NCI-H748 (cell line): ENCODE measurements around the gene PTRHD1.
"Not testable (repeated sequence)": the region's sequence is repeated elsewhere in the genome, so short reads cannot be mapped to it uniquely, and the experiment has no call there.

ENCODE experiments used
- DNase-seq: peaks from one replicate; lab custom pipeline; 2025; ENCODE audit not compliant: unreplicated experiment; lab: John Stamatoyannopoulos, UW

The PTRHD1 gene

DNA sequence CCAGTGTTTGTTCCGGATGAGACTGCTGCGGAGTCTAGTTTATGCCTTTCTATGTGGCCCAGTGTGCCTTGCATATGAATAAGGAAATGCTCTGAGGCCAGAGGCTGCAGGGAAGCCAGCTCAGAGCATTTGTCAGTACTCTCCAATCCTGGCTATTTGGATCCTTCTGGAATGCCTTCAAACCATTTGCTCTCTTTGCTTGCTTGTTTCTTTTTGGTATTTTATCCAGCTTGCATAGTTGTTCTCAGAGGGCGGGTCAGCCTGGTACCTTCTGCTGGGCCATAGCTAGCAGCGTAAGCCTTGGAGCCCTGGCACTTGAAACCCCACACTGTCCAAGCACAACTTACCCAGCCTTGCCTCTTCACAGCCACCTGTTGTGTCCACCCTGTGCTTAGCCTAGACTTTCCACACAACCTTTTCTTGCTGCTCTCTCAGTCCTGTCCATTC, 20.5 kb upstream of the PTRHD1 start:
- DNase-seq = no peak

DNA sequence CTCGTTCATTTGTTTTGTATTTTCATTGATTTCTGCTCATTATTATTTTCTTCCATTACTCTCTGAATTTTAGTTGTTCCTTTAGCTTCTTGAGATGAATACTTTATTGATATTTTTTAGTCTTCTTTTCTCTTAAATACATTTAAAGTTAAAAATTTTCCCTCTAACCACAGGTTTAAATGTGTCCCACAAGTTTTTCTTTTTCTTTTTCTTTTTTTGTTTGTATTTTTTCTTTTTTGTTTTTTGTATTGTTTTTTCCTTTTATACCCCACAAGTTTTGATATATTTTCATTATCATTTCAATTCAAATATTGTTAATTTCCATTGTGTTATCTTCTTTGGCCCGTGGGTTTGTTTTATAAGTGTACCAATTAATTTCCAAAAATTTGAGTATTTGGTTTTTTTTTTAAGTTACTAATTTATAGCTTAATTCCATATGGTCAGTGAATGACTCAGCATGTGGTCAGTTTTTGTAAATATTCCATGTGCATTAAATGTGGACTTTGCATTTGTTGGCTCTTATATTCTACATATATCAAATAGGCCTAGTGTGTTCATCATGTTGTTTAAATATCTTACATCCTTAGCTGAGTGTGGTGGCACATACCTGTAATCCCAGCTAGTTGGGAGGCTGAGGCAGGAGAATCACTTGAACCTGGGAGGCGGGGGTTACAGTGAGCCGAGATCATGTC, 16.3 kb upstream of the PTRHD1 start:
- no peak for DNase-seq

DNA sequence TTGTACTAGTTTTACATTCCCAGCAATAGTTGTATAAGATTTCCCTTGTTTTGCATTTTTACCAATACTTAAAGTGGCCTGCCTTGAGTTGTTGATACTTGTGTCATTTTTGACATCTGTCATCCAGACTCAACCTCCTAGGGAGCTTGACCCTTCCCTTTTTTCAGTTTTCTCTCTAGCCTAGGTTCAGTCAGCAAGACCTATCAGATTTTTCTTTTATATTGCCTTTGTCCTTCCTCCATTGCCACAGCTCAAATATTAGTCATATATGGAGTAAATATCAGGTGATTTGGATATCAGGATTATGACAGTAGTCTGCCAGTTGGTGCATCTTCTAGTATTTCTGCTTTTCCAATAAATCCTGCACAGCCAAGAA, 13.5 kb upstream of the PTRHD1 start:
- no peak for DNase-seq

DNA sequence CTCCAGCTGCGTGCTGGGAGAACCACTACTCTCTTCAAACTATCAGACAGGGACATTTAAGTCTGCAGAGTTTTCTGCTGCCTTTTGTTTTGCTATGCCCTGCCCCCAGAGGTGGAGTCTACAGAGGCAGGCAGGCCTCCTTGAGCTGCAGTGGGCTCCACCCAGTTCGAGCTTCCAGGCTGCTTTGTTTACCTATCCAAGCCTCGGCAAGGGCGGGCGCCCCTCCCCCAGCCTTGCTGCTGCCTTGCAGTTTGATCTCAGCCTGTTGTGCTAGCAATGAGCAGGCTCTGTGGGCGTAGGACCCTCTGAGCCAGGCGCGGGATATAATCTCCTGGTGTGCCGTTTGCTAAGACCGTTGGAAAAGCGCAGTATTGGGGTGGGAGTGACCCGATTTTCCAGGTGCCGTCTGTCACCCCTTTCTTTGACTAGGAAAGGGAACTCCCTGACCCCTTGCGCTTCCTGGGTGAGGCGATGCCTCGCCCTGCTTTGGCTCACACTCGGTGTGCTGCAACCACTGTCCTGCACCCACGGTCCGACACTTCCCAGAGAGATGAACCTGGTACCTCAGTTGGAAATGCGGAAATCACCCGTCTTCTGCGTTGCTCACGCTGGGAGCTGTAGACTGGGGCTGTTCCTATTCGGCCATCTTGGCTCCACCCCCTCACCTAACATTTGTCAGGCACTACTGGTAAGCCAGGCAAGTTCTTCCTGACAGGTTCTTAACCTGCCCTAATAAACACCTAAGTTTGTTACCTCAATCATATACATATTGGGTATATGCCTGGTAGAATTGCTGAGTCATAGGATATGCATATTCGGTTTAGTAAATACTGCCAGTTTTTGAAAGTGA, 12.8 kb upstream of the PTRHD1 start:
- not testable (repeated sequence) for DNase-seq

DNA sequence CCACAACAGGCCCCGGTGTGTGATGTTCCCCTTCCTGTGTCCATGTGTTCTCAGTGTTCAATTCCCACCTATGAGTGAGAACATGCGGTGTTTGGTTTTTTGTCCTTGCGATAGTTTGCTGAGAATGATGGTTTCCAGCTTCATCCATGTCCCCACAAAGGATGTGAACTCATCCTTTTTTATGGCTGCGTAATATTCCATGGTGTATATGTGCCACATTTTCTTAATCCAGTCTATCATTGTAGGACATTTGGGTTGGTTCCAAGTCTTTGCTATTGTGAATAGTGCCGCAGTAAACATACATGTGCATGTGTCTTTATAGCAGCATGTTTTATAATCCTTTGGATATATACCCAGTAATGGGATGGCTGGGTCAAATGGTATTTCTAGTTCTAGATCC, 7.3 kb upstream of the PTRHD1 start:
- not testable (repeated sequence) for DNase-seq

DNA sequence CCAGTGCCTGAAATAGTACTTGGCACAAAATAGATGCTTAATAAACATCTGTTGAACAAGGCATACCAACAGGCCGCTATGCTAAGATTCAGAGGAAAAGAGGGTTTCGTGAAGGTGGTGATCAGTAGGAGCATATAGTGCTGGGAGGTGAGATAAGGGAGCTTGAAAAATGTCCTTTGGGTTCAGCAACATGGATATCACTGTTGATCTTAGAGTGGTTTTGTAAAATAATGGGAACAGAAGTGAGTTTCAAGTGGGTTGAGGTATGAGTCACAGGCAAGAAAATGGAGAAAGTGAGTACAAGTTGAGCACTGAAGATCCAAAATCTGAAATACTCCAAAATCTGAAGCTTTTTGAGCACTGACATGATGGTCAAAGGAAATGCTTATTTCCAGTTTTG, 4.5 kb upstream of the PTRHD1 start:
- no peak for DNase-seq

DNA sequence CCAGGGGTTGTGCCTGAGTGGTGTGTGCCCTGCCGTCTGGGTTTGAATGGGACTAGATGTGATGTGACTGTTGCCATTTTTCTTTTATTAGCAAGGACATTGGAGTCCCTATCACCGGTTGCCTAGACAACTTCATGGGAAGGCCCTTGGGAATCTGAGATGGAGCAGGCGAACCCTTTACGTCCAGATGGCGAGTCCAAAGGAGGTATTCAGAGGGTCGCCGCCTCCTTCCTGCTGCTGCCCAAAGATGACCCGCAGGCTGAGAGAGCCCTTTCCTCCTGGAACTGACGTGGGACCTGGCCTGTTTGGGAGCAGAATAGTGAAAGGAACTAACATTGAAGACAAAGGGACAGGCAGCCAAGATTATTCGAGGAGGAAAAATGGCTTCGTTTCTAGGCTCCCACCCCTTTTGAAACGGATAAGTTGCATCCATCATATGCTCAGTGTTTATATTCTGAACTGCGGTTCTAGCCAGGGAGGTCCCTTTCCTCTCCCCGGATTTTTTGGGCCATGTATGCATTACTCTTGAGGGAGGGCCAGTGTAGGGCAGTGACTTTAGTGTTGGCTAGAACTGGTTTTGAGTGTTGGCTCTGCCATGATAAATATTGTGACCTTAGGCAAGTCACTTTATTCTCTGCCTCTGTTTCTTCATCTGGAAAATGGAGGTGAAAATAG, 707 bp upstream of the PTRHD1 start:
- peak; percentile 77 for DNase-seq

DNA sequence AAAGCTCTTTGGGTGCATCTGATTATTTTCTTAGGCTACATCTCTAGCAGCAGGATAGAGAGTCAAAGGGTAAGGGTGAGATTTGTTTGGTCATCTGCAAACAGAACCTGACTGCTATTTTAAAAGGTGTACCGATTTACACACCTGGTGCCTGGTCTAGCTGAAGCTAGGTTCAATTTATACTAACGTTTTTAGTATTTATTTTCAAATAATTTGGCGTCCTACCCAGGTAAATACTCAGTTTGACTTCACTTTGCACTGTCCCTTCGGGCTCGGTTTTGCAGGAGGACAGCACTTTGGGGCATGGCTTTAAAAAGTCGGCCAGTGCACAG, 683 bp downstream of the PTRHD1 start:
- DNase-seq = no peak

DNA sequence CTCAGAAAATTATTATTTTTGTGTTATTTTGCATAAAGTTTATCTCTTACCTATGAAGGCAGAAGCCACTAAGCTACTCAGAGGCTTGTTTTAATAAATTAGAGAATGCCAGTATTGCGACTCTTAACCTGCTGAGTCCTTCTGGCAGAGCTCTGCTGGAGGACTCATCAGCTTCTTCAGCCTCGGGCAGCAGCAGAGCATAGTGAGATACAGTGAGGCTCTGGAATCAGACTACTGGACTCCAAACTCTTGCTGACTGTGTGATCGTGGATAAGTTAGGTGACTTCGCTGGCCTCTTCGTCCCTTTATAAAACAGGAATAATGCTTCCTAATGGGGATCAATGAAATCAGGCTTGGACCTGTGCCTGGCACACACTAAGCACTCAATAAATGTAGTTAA, 1.7 kb downstream of the PTRHD1 start:
- no peak for DNase-seq

DNA sequence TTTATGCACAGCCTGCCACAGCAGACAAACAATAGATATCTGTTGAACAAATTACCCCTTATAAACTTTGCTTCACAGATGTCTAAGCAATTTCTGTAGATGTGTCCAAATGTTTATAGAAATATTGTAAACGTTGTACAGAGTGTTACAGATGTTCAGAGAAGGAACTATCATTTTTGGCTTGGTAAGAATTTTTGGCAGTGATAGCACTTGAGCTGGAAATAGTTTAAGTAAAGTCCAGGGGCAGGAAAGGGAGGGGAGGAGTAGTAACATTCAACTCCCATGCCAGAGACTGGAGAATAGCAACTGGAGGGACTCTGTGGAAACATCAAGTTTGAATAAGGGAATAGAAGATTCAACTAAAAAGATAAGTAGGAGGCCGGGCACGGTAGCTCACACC, 4.4 kb downstream of the PTRHD1 start:
- DNase-seq = no peak

DNA sequence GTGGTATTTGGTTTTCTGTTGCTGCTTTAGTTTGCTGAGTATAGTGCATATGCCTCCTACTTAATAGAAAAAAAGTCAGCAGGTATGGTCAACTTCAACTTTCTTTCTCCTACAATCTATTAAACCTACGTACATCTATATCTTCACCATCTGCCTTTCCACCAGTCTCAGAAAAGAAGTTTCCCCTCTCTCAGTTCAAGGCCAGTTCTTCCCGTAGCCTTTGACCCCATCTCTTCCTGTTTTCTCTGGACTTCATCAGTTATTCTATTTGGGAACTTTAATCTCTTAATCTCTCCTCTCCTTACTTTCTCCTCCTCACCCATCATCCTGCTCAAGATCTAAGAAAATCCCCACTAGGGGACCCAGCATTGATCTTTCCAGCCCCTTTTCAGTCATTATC, 5.7 kb downstream of the PTRHD1 start:
- no peak for DNase-seq

DNA sequence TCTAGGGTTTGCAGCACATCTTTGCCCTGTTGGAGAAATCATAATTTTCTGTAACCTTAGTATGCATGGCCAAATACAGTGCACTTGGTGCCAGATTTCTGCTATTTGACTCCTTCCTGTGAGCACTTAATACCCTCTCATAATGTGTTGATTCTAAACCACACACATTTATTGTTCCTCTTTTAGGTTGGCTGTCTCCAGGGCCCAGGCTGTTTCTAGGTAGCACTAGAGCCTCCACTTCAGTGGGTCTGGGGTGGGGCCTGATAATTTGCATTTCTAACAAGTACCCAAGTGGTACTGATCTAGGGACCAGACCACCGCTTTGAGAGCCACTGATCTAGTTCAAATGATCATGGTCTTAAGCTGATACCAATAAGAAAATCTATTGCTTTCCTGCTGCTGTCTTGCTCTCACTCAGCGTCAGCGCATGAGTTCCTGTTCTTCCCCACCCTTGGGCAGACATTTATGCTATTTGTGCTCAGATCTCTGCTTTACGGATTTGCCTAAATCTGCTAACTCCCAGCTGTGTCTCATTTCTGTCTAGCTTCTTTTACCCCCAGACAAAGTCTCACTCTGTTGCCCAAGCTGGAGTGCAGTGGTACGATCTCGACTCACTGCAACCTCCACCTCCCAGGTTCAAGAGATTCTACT, 7.4 kb downstream of the PTRHD1 start:
- DNase-seq = peak; percentile 34

DNA sequence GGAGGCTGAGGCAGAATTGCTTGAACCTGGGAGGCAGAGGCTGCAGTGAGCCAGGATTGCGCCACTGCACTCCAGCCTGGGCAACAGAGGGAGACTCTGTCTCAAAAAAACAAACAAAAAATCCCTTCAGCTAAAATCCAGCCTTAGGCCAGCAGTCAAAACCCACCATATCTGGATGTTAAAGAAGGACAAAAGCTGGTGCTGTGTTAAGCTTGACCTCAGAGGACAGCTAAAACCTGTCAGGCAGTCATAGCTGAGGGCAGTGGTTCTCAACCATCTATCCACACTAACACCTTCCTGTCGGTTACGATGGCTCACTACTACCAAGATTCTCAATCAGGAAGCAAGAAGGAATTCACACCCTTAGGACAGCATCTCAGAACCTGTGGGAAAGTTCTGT, 9.6 kb downstream of the PTRHD1 start:
- no peak for DNase-seq

DNA sequence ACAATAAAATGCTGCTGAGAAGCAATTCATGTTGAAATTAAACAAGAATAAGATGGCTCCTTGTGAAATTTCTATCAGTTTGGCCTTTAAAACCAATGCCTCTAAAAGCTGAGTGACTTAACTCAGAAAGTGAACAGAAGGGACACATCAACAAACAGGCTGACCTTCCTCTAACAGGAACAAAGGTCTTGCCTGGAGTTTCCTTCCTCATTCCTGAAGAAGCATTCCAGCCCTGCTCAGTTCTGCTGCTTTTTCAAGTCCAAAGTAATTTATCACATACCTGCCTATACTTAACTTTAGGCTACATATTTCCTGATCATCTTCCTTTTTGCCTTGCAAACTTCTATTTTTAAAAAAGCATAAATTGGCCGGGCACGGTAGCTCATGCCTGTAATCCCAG, 14.1 kb downstream of the PTRHD1 start:
- no peak for DNase-seq

DNA sequence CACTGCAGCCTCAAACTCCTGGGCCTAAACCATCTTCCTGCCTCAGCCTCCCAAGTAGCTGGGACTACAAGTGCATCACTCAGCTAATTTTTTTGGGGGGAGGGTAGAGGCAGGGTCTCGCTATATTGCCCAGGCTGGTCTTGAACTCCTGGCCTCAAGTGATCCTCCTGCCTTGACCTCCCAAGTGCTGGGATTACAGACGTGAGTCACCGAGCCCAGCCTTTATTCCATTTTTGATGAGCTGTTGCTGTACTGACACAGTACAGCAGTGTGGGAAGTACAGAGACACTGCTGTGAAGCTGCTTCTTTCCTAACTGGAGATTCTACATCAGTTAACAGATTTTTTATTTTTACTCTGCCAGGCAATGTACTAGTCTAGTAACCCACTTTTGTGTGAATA, 18.8 kb downstream of the PTRHD1 start:
- DNase-seq = no peak

DNA sequence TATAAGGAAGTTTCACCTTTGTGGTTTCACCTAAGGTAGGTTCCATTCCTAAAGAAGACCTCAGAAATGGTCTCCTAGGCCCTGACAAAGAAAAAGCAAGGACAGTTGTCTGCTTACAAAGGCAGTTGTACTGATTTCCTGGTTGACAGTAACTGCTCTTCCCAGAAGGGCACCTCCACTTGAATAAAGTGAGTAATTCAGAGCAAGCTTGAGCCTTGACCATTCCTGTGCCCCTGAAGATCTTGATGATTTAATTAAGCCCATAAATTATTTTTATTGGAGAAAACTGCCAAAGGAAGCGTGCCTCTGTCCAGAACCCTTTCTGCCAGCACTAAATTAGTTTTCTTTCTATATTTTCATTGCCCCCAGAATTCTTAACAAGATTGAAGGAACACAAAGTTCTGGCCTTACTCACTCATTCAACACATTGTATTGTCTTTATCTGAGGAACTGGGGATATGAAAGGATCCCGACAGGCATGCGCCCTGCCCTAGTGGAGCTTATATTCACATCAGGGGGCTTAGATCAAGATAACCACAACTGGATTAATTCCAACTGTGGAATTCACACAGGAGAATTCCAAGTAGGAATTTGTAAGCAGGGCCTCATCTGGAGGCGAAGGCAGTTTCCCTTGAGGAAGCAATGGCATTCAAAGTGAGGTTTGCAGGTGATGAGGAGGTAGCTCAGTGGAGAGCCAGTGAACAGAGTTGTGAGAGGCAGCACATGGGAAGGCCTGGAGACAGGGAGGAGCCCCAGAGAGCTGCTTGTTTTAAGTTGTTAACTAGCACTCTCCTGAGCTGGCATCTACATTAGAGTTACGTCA, 21.2 kb downstream of the PTRHD1 start:
- no peak for DNase-seq

DNA sequence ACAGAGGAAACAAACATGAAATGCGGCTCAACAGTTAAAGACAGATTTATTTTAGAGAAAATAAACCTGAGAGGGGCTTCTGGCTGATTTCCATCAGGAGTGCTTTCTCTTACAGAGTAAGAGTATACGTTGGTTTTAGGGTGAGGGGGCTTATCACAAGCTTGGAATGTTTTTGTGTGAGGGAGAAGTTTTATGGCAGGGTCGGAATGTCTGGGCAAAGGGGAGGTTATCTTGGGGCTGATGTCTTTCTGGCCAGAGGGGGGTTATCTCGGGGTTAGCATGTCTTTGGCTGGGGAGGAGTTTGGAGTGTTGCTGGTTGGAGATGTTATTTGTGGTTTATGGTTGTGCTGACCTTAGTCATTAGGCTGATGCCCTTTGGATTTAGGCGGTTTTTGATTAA, 22.1 kb downstream of the PTRHD1 start:
- DNase-seq = no peak

DNA sequence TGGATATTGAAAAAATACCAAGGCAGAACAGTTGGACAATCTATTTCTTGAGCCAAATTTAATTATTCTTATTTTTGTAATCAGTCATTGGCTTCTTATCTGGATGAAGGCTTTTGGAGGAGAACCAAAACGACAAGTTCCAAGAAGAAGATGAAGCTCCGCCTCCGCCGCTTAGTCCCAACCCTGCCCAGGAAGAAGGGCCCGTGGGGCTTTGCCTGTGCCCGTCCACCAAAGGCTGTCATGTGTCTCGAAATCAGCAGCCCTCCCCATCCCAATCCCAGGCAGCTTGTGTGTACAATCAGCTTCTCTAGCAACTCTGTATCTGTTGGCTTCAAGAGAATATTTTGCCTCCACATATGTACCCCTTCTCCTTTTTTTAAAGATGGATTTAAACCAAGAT, 24.6 kb downstream of the PTRHD1 start:
- DNase-seq = no peak

DNA sequence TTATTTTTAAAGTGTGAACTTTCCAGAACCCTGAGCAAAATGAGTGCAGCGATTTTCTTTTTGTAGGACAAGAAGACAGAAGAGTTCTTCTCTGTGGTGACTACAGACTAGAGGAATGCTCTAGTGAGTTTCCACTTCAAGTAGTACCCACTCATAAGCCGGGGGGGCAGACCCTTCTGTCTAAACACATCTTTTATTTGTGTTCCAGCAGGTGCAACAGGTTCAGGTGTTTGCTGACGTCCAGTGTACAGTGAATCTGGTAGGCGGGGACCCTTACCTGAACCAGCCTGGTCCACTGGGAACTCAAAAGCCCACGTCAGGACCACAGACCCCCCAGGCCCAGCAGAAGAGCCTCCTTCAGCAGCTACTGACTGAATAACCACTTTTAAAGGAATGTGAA, 25.2 kb downstream of the PTRHD1 start:
- peak; percentile 38 for DNase-seq

DNA sequence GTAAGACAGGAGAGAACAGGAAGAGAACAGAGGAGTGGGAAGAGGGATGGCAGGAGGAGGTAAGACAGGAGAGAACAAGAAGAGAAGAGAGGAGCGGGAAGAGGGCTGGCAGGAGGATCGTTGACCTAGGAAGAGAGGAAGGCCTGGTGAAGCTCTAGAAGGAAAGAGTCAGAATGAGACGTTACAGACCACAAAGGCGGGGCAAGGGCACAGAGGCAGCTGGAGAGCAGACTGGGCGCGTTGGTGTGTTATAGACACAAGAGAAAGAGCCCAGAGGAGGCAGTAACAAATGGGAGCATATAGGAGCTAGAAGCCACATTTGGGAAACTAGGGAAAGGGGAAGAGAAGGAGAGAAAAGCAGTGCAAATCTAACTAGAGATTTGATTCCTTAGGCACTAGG, 26.6 kb downstream of the PTRHD1 start:
- DNase-seq = no peak

DNA sequence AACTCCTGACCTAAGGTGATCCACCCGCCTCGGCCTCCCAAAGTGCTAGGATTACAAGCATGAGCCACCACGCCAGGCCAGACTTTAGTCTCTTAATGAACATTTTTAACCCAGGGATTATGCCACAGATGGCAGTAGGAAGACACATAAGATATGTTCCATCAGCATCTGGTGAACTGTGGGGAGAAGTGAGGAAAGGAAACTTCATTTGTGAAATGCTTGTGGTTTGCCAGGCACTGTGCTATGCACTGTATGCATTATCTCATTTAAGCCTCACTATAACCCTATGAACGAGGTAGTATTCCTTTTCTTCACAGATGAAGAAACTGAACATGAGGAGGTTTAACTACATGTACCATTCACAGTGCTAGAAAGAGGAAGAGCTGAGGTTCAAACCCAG, 29.3 kb downstream of the PTRHD1 start:
- DNase-seq = no peak
